ENCODE results near the gene CTSL.
A peak's percentile ranks its signal among the peaks of the same experiment; 100 is the strongest.
"Not testable (repeated sequence)": the region's sequence is repeated elsewhere in the genome, so short reads cannot be mapped to it uniquely, and the experiment has no call there.

Gene CTSL

DNA sequence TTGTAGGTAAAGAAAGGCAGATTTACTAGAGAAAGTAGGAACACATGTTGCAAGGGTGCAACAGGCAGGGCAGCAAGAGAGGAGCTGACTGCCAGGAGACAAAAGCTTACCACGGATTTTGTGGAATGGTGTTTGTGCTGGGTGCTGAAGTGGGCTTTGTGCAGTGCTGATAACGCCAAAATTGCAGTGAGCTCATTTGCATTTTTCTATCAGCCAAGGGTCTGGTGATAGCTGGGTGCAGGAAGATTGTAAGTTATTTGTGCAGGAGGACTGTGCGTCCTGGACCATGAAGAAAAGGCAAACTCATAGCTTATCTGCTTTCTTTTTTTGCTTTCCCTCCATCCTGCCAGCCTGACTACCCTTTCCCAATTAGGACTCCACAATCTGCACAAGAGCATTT is 13.6 kb downstream of the CTSL start:
- DNase-seq (ENCODE audit: low read depth): no peak
- TF ChIP-seq, protein P1, sequence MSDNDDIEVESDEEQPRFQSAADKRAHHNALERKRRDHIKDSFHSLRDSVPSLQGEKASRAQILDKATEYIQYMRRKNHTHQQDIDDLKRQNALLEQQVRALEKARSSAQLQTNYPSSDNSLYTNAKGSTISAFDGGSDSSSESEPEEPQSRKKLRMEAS (IDR thresholded peaks at IDR 0.05; ENCODE audit: low read depth, low read length): no peak
- TF ChIP-seq POLR2A (IDR thresholded peaks at IDR 0.05; ENCODE audit: extremely low read depth, insufficient read length): no peak
- TF ChIP-seq MYC (IDR thresholded peaks at IDR 0.05; ENCODE audit: low read depth, low read length): no peak
- TF ChIP-seq, protein P2, sequence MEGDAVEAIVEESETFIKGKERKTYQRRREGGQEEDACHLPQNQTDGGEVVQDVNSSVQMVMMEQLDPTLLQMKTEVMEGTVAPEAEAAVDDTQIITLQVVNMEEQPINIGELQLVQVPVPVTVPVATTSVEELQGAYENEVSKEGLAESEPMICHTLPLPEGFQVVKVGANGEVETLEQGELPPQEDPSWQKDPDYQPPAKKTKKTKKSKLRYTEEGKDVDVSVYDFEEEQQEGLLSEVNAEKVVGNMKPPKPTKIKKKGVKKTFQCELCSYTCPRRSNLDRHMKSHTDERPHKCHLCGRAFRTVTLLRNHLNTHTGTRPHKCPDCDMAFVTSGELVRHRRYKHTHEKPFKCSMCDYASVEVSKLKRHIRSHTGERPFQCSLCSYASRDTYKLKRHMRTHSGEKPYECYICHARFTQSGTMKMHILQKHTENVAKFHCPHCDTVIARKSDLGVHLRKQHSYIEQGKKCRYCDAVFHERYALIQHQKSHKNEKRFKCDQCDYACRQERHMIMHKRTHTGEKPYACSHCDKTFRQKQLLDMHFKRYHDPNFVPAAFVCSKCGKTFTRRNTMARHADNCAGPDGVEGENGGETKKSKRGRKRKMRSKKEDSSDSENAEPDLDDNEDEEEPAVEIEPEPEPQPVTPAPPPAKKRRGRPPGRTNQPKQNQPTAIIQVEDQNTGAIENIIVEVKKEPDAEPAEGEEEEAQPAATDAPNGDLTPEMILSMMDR (IDR thresholded peaks at IDR 0.05; ENCODE audit: low read depth, low read length): no peak

DNA sequence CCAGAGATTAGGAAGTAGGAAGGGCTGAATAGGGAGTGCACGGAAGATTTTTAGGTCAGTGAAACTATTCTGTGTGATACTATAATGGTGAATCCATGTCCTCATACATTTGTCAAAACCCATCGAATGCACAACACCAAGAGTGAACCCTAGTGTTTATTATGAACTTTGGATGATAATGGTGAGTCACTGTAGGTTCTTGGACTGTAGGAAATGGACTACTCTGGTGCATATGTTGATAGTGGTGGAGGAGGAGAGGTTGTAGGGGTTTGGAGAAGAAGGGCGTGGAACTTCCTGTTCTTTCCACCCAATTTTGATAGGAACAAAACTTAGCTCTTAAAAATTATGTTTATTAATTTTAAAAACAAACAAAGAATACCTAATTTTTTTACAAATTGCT is 14.3 kb downstream of the CTSL start:
- TF ChIP-seq MYC (IDR thresholded peaks at IDR 0.05; ENCODE audit: low read depth, low read length) (no peak), POLR2A (IDR thresholded peaks at IDR 0.05; ENCODE audit: extremely low read depth, insufficient read length) (no peak)
- TF ChIP-seq, protein P2 (IDR thresholded peaks at IDR 0.05; ENCODE audit: low read depth, low read length): no peak
- TF ChIP-seq, protein P1 (IDR thresholded peaks at IDR 0.05; ENCODE audit: low read depth, low read length): no peak
- H3K4me3 ChIP-seq (ENCODE audit: low read depth, low read length): no peak overlapping the region
- DNase-seq (ENCODE audit: low read depth): no peak

More for the DNA sequence above, 13.6 kb downstream of the CTSL start:
- H3K4me3 ChIP-seq (ENCODE audit: low read depth, low read length): no peak overlapping the region

DNA sequence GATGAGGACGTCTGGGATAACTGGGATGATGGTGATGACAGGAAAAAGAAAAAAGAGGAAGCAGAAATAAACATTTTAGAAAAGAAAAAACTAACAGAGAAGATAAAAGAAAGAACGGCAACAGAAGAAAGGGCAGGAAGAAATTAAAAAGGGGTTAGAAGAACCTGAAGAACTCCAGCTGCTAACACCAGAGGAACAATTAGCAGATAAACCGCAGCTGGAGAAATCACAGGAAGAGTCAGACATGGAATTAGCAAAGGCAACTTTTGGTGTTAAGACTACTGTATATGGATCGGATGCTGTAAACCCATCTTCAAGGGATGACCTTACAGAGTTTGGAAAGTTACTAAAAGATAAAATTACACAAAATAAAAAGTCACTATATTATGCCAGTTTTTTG is 15.4 kb downstream of the CTSL start:
- TF ChIP-seq POLR2A (IDR thresholded peaks at IDR 0.05; ENCODE audit: extremely low read depth, insufficient read length) (no peak), MYC (IDR thresholded peaks at IDR 0.05; ENCODE audit: low read depth, low read length) (no peak)
- TF ChIP-seq, protein P2 (IDR thresholded peaks at IDR 0.05; ENCODE audit: low read depth, low read length): no peak
- TF ChIP-seq, protein P1 (IDR thresholded peaks at IDR 0.05; ENCODE audit: low read depth, low read length): no peak
- DNase-seq (ENCODE audit: low read depth): no peak
- H3K4me3 ChIP-seq (ENCODE audit: low read depth, low read length): no peak overlapping the region

DNA sequence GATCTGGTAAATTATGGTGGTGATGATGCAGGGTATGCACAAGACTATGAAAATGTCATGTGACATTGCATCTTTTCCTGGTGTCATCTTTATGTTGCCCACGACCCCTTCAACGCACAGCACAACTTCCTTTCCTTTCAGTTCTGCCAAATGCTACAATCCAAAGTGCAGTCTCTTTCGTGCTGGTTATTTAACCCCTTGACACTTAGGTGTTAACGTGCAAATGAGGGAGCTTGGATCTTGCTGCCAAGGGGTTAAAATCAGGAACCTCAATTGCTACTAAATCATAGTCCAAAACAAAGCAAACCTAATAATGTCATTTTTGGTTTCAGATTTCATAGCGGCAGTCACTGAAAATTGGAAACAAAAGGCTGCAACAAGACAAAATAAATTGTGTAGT is 16.0 kb downstream of the CTSL start:
- no peak for DNase-seq (ENCODE audit: low read depth)
- TF ChIP-seq POLR2A (IDR thresholded peaks at IDR 0.05; ENCODE audit: extremely low read depth, insufficient read length) (no peak), MYC (IDR thresholded peaks at IDR 0.05; ENCODE audit: low read depth, low read length) (no peak)
- TF ChIP-seq, protein P2 (IDR thresholded peaks at IDR 0.05; ENCODE audit: low read depth, low read length): no peak
- TF ChIP-seq, protein P1 (IDR thresholded peaks at IDR 0.05; ENCODE audit: low read depth, low read length): no peak
- H3K4me3 ChIP-seq (ENCODE audit: low read depth, low read length): no peak overlapping the region

DNA sequence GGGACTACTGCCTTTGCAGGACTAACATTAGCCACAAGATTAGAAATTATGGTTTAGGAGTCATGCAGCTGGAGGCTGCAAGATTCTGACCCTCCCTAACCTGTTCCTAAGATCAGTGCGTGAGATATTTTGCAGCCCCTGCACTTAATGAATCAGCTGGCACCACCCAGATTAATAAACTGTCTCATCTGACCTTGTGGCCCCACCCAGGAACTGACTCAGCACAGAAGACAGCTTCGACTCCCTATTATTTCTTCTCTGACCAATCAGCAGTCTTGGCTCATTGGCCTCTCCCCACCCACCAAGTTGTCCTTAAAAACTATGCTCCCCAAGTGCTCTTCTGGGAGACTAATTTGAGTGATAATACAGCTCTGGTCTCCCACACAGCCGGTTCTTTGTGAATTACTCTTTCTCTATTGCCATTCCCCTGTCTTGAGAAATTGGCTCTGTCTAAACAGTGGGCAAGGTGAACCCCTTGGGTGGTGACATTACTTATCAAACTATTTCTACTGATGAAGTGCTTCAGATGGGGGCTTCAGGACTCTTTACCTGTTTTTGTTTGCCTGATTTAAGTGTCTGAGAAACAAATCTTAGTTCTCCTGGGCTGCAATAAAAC is 17.0 kb downstream of the CTSL start:
- peak; percentile 22 for DNase-seq (ENCODE audit: low read depth)
- no peak for TF ChIP-seq POLR2A (IDR thresholded peaks at IDR 0.05; ENCODE audit: extremely low read depth, insufficient read length)
- TF ChIP-seq, protein P1 (IDR thresholded peaks at IDR 0.05; ENCODE audit: low read depth, low read length): no peak
- TF ChIP-seq MYC (IDR thresholded peaks at IDR 0.05; ENCODE audit: low read depth, low read length): no peak
- TF ChIP-seq, protein P2 (IDR thresholded peaks at IDR 0.05; ENCODE audit: low read depth, low read length): no peak
- no peak overlapping the region for H3K4me3 ChIP-seq (ENCODE audit: low read depth, low read length)

DNA sequence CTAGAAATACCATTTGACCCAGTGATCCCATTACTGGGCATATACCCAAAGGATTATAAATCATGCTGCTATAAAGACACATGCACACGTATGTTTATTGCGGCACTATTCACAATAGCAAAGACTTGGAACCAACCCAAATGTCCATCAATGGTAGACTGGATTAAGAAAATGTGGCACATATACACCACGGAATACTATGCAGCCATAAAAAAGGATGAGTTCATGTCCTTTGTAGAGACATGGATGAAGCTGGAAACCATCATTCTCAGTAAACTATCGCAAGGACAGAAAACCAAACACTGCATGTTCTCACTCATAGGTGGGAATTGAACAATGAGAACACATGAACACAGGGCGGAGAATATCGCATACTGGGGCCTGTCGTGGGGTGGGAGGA is 18.3 kb downstream of the CTSL start:
- H3K4me3 ChIP-seq (ENCODE audit: low read depth, low read length); DNase-seq (ENCODE audit: low read depth): not testable (repeated sequence)
